ENCODE results near the gene AGMAT.

AGMAT gene

DNA sequence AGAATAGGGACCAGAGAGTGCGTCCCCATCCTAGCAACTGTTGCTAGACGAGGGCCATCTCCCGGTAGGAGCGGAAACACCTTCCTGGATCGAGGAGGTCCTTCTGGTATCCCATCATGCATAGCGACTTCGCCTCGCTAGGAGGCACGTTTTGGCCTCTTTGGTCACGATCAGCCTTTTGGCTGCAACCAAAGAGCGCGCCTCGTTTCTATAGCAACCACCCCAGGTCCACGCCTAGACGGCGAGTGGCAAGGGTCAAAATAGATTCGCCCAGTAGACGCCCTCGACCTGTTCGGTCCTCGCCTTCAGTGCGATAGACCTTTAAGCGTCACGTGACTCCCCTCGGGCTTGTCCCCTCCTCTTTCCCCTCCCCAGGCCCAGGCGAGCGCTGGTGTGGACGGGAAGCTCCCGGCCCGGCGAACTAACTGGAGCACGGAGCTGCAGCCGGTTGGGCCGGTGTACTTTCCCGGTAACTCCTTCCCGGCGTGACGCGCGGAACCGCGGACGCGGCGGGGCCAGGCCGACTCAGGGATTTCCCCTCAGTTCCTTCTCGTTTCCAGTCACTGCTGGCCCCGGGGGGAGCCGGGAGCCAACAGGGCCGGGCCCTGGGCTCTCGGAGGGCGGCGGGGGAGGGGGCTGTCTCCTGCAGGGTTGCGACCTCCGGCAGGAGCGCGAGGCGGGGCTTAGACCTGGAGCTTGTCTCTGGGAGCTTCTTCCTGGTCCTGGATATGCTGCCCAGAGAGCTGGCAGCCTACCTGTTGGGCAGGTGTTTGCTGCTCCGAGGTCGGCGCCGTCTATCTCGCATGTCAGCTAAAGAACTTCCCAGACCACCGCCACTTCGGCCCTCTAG is 58.1 kb downstream of the AGMAT start, which contains the start of gene DNAJC16:
Gene DNAJC16, plus strand, starts transcription at position 359 of the 850 bp plus-strand sequence. CDS start 2,258 bp downstream, outside the sequence.
- TF ChIP-seq CTCF (IDR thresholded peaks at IDR 0.05; ENCODE audit: insufficient read depth, low read depth, low read length, missing control alignments): no peak
- DNase-seq (ENCODE audit: low read depth): peak; percentile 100
- peak within 1 kb of the TSS; percentile 69 for H3K4me3 ChIP-seq (ENCODE audit: low read depth, low read length)

GRCh38 chr1:15526021-15526489 is 58.8 kb downstream of the AGMAT start:
- no peak for TF ChIP-seq CTCF (IDR thresholded peaks at IDR 0.05; ENCODE audit: insufficient read depth, low read depth, low read length, missing control alignments)
- peak overlapping the region; percentile 59 for H3K4me3 ChIP-seq (ENCODE audit: low read depth, low read length)
- DNase-seq (ENCODE audit: low read depth): no peak

DNA sequence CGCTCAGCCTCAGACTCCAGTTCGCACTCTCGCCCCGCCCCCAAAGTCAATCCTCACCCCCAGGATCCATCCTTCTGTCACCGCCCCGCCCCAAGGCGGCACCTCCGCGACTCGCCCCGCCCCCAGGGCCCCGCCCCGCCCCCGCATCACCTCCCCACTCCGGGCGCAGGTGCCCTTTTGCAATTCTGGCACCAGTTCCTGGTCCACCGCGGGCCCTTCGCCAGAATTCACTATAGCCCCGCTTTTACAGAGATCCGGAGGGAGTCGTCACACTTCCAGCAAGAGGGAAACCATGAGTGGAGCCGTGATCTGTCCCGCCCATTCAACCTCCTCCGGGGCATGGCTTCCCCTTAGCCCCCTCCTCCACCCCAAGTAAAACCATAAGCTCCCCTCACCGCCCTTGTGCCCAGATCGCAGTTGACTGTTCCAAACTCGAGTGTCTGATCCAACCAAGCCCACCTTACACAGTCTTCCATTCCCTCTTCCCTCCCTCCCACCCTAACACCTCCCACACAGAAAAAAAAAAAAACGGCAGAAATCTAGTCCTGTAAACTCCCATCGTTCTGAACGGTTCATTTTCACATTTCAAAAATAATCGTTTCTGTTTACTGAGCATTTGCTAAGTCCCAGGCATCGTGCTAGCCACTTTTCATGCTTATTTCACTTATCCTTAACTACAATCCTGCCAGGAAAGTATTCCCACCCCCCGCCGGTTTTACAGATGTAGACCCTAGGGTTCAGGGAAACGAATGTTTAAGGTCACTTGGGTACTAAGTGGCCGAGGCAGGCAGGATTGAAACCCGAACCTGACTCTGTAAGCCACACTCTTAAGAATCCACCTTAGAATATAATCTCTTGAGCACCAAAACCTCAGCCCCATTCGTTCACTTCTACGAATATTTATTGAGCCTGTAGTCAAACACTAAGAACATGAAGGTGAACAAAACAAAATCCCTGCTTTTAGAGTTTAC is 59.5 kb downstream of the AGMAT start:
- H3K4me3 ChIP-seq (ENCODE audit: low read depth, low read length): peak overlapping the region; percentile 59
- TF ChIP-seq CTCF (IDR thresholded peaks at IDR 0.05; ENCODE audit: insufficient read depth, low read depth, low read length, missing control alignments): no peak
- DNase-seq (ENCODE audit: low read depth): peak; percentile 19

- DNase-seq (ENCODE audit: low read depth): peak; percentile 100
- no peak for TF ChIP-seq CTCF (IDR thresholded peaks at IDR 0.05; ENCODE audit: insufficient read depth, low read depth, low read length, missing control alignments)
- peak overlapping the region; percentile 80 for H3K4me3 ChIP-seq (ENCODE audit: low read depth, low read length)
These were observed 60.4 kb downstream of the AGMAT start for GRCh38 chr1:15524283-15525049.

GRCh38 chr1:15524021-15524282 is 60.9 kb downstream of the AGMAT start, which contains the start of gene CASP9:
Gene CASP9 (minus strand): TSS chr1:15524215. CDS start chr1:15524200, 15 bp downstream.
- no peak for DNase-seq (ENCODE audit: low read depth)
- peak within 1 kb of the TSS; percentile 80 for H3K4me3 ChIP-seq (ENCODE audit: low read depth, low read length)
- no peak for TF ChIP-seq CTCF (IDR thresholded peaks at IDR 0.05; ENCODE audit: insufficient read depth, low read depth, low read length, missing control alignments)
